RPMI7951 (cell line): Measurements from ENCODE around the gene ARL15. TPM values are rescaled to one million over a fixed set of nuclear protein-coding genes. Genes with fewer than 3 reads are reported as not detected.
A peak's percentile ranks its signal among the peaks of the same experiment; 100 is the strongest.
"Not testable (repeated sequence)": the region's sequence is repeated elsewhere in the genome, so short reads cannot be mapped to it uniquely, and the experiment has no call there.

Experiments
- DNase-seq: peaks from one replicate; pipeline ENCODE4 v3.0.0-alpha.2; 2012; ENCODE audit warnings: low read depth
- total RNA-seq: library from RNA; depleted of rRNA; stranded (reverse); fragments of >200 nt; shearing (Covaris generic); gene quantifications from 2 replicates; pipeline ENCODE4 v1.2.3, GENCODE V29; 2014

ARL15 gene
- total RNA-seq, 1 experiment from 2014 or later = 9.7 TPM

DNA sequence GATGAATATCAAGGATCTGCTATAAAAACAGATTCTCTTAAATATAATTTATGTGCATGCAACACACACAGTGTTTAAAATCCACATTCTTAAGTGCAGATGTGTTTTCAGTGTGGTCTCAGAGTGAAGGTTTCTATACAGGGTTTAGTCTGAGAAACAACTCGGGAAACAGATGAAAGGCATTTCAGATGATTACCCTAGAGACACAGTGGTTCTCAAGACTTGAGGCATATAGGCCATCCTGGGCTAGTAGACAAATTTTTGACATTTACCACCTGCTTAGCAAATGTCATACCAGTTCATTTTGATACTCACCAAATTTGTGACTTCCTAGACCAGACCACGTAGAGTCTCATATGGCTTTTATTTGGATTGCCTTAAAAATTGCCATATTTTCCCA, 216.5 kb downstream of the ARL15 start:
- DNase-seq = no peak

DNA sequence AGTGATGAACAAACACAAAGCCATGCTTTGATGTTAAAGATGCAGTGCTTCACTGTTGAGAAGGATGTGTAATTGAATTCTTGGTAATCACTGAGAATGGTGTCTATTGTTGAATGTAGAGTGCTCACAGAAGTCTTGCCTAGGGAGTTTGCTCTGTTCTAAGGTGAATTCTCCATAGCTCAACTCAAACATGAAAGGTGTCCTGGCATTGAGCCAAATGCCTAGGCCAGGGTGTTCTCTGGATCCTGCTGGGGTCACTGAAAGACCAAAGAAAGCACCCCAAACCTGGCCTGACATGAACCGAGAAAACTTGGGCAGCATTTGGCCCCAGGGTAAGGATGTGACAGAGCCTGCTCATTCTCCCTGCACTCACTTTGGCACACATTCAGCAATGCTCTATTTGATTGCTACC, 217.3 kb downstream of the ARL15 start:
- DNase-seq = peak; percentile 76

DNA sequence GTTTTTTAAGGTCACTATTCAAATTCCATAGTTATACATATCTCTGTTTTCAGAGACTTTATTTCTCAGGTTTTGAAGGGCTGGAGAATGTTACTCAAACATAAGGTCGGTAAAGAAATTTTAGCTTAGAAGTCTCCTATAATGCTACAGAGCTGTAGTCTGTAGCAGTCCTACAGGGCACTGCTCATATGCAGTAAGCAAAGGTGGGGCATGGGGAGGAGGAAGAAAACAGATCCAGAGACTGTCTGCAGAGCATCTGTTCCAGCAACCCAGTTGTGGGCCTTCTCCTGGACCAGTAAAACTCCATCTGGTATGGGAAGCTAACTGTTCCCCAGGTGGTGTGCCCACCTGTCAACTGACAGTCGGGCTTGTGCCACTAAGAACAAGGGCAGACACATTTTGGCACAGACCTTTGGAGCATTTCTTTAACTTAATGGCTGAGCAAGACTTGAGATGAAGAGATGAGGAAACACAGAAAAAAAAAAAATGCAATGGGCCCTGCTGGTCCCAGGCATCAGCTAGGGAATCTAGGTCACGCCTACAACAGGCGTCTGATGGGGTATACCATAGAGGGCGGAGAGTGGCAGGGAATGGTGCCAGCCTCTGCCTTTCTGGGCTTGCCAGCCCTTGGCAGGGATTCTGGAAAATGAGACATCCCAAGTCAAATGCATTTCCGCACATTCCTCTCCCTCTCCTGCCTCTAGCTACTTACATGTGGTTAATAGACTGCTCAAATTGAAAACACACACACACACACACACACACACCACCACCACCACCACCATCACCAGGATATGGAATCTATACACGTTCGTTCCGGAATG, 218.9 kb downstream of the ARL15 start:
- peak; percentile 88 for DNase-seq

DNA sequence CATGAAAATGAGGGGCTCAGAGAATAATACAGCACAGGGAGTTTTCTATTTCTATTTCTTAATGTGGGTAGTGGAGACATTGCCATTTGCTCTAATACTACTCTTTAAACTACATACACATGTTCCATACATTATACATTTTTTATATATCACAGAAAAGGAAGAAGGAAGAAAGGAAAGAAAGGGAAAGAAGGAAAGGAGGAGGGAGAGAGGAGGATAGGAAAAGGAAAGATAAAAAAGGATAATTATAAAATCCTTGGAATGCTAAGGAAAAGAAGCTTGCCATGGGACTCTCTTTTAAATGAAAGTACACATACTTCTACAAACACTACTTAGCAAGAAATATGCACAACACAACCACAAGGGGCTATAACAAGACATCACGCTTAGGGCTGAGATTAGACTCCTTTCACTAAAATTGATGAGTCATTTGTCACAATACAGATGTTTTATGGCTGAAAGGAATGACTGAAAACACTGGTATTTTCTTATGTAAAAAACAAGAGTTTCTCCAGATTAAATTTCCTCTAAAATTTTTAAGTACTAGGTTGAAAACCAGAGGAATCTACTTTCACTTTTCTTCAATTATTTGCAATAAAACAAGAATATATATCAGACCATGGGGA, 219.8 kb downstream of the ARL15 start:
- peak; percentile 81 for DNase-seq

DNA sequence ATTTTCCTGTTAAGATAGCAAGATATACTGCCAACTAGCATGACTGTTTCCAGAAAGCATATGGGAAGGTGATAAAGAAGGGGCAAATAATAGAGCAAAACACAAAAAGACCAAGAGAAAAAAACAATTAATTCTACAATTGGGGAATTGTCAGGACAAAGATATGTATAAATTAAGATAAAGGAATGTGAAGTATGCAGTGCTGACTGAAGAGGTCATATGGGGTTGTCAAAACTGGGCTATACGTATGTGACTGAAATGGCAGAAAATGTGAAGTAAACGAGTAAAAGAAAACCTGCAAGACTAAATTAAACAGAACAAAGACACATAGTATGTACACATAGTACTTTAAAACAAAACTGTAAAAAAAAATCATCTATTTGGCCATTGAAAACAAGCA, 222.3 kb downstream of the ARL15 start:
- DNase-seq = no peak

DNA sequence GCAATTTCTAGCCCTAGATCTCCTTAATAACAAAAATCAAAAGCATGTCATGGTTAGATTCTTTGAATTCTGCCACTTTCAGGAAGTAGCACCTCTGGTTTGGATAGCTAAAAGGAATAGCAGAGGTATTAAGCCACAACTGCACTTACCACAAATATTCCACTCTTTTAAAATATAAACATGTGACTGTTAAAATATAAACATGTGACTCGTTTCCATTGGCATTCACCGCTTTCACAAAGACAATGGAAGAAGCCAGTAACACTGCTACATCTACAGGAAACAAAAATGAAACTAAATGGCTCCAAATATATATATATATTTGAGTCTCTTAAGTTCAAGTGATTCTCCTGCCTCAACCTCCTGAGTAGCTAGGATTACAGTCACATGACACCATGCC, 222.9 kb downstream of the ARL15 start:
- DNase-seq = peak; percentile 59

DNA sequence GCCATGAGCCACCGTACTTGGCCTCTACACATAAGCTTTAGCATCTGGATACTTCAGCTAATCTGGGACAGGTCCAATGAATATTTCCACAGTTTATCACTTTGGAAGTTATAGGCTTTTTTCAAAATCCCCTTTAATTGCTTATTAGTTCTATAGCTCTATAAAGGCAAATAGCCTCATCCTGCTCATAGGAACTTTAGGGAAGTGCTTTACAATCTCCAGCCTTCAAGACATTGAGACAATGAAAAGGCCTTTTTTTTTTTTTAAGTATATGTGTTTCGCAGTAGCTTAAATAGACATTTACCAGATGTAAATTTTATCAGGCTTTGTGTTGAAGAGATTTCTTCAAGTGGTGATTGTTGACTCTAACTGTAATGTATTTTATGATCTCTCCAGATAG, 224.2 kb downstream of the ARL15 start:
- DNase-seq = no peak

DNA sequence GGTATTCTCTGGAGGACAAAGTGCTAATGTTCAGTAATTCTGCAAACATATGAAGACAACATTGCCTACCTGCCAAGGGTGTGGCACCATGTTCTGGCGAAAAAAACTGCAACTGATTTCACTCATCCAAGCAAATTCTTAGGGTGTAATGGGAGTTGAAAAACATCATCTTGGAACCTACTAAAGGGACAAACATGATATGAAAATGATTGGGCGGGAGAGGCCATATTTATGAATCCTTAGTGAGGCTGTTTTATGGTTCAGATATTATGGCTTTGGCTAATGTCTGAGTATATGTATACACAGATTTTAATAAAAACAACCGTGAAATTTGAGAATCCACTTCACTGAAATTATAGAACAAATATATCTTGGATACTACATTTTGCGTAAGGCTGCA, 225.7 kb downstream of the ARL15 start:
- no peak for DNase-seq

DNA sequence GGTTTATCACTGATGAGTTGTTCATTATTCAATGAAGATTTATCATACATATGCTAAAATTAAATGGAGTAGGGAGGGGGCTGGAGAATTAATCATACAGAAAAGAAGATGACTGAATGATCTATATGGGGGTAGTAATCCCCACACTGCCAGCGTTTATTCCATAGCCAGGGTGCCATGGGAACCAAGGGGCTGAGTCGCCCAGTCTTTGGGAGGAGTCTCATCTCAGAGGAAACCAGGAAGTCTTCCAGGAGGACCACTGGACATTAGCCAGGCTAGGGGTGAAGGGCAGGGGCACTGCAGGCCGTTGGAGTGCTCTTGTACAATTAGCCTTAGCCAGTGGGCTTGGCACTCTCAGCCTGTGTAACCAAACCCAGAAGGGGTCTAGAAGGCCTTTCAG, 226.5 kb downstream of the ARL15 start:
- DNase-seq = peak; percentile 20

DNA sequence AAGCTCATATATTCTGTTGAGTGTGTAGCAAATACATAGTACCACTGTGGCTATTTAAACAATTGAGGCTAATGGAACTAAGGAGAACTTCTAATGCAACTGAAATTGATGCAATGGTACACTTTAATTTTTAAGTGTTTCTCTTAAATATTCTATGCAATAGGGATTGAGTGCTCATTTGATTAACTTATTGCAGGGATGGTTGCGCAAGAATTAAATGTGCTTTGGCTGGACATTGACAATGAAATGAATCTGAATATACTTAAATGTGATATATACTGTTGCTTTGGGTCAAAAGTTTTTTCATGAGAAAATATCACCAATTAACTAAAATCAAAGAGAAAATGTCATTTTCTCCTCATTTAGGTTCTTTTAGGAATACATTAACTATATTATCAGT, 227.1 kb downstream of the ARL15 start:
- no peak for DNase-seq

DNA sequence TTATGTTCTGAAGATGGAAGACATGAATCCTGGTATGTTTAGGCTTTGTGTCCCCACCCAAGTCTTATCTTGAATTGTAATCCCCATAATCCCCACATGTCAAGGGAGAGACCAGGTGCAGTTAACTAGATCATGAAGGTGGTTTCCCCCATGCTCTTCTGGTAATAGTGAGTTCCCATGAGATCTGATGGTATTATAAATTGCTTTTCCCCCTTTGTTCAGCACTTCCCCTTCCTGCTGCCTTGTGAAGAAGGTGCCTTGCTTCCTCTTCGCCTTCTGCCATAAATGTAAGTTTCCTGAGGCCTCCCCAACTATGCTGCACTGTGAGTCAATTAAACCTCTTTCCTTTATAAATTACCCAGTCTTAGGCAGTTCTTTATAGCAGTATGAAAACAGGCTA, 229.0 kb downstream of the ARL15 start:
- DNase-seq = no peak

DNA sequence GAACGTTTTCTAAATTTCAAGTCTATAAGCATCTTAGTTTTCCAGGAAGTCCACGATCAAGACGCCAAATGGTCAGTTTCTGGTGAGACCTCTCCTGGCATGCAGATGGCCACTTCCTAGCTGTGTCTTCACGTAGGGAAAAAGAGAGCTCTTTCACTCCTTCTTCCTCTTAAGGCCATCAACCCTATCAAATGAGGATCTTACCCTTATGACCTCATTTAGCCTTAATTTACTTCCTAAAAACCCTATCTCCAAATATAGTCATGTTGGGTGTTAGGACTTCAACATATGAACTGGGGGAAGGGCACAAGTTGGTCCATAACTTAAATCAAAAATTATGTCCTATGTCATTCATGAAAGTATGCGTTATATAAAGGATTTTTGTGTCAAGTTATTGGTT, 229.5 kb downstream of the ARL15 start:
- DNase-seq = no peak

DNA sequence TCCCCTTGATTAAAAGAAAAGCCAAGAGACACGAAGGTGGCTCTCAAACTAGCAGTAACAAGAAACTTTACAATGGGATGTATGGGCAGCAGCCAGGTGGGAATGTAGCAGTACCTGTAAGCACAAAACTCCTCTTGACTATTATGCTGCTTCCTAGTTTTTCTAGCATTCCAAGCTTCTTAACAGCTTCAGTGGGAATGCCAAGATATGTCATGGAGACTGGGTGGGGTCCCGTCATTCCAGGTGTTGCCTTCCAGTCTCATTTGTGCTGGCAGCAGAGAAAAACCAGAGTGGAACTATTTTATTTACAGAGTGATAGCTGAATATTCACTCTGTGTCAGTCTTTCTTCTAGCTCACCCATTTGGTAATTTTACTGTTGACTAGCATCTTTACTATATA, 236.6 kb downstream of the ARL15 start:
- DNase-seq = no peak

DNA sequence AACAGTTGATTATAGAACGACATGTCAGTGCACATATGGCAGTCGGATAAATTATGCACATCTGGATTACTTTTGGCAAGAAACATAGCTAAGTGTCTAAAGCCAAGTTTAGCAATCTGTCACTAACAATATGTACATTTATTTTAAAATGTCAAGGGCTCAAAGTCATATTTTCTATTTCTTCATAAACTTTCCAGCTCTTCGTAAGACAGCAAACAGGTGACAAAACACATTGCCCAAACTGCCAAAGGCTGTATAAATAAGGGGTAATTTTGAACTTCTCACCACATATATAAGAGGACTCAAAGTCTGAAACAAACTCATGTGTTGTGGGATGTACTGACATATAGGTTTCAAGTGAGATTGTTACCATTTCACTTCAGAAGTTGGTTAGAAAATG, 237.2 kb downstream of the ARL15 start:
- DNase-seq = no peak

DNA sequence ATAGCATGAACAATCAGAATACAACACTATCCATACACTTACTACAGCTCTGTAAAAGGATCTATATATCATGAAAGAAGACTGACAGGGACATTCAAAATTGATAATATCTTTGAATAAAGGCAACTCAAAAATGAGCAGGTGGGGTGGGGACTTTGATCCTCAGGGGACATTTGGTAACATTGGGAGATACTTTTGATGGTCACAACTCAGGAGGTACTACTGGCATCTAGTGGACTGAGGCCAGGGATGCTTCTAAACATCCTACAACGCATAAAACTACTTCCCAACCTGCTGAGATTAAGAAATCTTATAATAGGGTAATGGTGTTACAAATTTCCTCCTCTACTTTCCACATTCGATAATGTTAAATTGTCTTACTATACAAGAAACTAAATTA, 243.9 kb downstream of the ARL15 start:
- DNase-seq = no peak

DNA sequence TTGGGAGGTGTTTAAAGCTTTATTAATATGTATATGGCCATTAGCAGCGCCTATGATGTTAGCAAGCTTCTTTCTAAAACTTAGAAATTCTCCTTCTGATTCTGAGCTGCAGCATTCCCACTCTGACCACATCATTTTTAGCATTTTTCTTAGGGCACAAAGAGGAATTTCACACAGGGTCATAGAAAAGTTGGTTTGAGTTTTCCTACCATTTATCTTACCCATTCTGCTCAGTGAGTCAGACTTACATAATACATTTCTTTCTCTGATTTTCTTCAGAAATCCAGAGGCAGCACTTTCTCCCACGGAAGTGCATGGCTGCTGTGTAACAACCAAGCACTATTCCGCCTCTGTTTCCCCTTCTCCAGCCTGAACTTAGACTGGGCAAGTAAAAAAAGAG, 246.6 kb downstream of the ARL15 start:
- DNase-seq = peak; percentile 67

DNA sequence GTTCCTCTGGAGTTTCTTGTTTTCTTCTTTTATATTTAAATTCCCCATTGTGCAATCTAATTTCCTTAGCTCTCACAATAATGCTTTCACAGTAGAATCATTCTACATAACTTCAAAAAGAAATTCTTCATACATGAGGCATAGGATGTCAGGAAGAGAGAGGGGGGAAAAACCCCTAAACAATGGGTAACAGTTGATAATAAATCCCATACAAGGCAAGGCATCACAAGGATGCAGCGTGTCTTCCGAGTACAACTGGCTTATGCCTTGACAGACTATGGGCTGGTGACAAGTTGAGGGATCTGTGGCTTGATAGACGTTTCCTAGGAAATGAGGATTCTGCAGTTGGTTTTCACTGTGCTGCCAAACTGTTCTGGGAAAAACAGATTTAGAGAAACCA, 247.4 kb downstream of the ARL15 start:
- peak; percentile 45 for DNase-seq

DNA sequence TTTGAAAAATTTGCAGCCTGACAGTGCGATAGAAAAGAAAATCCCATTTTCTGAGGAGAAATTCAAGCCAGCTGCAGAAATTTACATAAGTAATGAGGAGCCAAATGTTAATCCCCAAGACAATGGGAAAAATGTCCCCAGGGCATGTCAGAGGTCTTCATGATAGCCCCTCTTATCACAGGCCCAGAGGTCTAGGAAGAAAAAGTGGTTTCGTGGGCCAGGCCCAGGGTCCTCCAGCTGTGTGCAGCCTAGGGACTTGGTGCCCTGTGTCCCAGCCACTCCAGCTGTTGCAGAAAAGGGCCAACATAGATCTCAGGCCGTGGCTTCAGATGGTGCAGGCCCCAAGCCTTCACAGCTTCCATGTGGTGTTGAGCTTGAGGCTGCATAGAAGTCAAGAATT, 249.5 kb downstream of the ARL15 start:
- not testable (repeated sequence) for DNase-seq

DNA sequence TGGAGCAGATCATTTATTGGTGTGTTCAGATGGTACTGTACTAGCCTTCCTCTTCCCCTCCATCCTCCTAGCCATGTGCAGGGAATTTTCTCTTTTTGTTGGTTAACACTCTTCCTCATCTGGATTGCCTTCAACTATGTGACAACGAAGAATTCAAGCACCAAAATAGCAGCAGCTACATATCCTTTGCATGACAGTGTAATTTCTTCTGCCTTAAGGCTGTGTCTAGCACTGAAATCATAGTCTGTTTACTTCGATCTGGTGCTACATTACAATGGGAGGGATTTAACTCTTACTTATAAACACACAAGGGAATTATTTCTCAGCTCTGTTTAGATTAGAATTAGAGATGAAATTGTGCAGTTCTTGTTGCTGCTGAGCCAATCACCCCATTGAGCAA, 260.4 kb downstream of the ARL15 start:
- peak; percentile 63 for DNase-seq

DNA sequence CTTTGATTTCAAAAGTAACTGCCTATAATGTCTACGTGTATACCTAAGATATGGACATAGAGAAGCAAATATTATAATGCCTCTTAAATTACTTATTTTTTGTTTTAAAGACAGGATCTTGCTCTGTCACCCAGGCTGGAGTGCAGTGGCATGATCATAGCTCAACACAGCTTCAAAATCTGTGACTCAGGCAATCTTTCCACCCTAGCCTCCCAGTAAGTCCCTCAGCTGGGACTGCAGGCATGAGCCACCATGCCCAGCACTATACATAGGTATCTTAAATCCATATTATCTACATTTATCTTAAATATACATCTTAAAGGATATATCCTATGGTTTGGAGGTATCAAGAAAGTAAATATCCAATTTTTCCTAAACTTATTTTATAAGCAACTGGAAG, 261.2 kb downstream of the ARL15 start:
- peak; percentile 3 for DNase-seq

DNA sequence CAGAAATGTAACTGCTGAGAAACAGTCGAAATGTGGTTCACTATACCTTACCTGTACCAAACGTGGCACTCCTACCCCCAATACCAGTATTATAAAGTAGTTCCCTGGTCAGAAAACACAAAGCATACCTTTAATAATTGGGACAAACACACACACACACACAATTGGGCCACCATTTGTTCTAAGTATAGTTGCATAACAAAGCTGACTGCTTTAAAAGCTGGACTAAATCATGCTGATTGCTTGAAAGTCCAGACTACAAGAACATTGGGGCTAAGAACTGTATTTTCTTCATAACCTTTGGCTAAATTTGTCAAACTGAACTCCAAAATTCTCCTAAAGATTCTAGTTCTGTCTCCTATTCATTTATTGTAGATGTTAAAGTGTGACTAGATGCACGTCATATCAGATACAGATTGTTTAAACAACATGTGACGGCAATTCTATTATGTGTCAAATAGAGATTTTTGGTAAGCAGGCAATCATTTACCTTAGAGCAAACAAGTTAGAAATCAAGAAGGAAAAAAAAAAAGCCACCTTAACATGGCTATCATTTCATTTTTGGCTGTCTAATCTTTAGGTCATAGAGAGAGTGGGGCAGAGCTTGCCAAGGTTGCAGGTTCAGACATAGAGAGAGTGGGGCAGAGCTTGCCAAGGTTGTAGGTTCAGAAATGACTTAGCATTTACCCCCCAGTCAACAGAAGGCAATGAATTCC, 265.1 kb downstream of the ARL15 start:
- DNase-seq = no peak

DNA sequence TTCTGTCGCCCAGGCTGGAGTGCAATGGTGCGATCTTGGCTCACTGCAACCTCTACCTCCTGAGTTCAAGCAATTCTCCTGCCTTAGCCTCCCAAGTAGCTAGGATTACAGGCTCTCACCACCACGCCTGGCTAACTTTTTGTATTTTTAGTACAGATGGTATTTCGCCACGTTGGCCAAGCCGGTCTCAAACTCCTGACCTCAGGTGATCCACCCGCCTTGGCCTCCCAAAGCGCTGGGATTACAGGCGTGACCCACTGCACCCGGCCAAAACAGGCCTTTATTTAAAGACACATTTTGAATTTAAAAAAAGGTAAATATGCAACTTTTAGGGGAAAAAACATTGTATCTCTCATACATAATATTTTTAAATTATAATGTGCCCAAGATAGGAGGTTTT, 266.1 kb downstream of the ARL15 start:
- DNase-seq = not testable (repeated sequence)

DNA sequence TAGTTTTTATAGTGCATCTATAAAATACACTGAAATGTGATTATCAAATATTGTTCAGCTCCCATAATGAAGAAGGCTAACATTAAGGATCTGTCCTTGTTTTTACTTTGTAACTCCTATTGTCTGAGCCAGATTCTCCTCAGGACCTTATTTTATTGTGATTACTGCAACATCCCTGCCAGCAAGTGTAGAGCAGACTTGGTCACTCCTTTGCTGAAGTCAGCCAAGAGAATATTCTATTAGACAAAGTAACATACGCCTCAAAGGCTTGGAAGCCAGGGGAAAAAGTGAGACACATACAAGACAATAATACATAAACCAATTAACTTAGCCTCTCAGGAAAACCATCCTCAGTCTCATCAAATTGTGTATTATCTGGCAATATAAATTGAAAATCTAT, 269.6 kb downstream of the ARL15 start:
- DNase-seq = no peak
